LNCaP clone FGC (cell line): Measurements from ENCODE around the gene WNK2.

Experiments used
- DNase-seq: peaks from one replicate; pipeline ENCODE4 v3.0.0-alpha.2; 2011; ENCODE audit warnings: low read depth
- H3K4me3 ChIP-seq: 2 replicates; pipeline ENCODE4 v1.5.1; 2011; ENCODE audit warnings: mild to moderate bottlenecking, low read depth, low read length, control low read depth
- TF ChIP-seq, protein P1 (sequence below): IDR thresholded peaks from 2 replicates; pipeline ENCODE4 v1.5.1; 2012; ENCODE audit warnings: mild to moderate bottlenecking; ENCODE audit not compliant: control insufficient read depth, insufficient read depth; ENCODE audit errors: extremely low read depth

Gene WNK2

DNA sequence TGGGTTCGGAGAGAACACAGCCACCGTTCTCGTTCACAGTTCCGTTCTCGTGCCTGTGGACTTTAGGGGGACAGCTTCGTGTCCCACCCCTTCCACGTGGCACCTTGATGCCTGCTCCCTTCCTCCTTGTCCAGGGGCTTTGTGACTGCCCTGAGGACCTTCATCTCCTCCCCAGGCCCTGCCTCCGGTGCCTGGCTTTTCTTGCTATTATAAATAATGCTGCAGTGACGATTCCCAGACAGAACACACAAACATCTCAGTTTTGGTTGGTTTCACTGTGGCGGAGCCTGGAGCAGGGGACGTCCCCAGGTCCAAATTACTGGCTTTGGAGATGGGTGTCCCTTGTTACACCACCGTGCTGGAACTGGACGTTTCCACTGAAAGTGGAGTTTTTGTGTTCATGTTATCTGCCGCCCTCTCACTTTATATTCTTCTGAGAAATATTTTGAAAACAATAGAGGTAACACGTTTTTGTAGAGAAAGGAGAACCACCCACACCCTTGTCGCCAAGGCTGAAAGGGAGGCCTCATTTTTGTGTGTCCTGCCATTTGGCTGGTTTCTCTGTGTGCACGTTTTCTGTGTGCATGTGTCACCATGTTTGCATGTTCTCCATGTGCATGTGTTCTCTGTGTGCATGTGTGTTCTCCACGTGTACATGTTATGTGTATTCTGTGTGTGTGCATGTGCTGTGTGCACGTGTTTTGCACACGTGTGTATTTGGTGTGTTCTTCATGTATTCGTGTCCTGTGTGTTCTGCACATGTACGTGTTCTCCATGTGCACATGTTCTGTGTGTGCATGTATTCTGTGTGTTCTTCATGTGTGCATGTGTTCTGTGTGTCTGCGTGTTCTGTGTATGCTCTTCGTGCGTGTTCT is 24.2 kb downstream of the WNK2 start:
- no peak overlapping the region for H3K4me3 ChIP-seq
- TF ChIP-seq, protein P1, sequence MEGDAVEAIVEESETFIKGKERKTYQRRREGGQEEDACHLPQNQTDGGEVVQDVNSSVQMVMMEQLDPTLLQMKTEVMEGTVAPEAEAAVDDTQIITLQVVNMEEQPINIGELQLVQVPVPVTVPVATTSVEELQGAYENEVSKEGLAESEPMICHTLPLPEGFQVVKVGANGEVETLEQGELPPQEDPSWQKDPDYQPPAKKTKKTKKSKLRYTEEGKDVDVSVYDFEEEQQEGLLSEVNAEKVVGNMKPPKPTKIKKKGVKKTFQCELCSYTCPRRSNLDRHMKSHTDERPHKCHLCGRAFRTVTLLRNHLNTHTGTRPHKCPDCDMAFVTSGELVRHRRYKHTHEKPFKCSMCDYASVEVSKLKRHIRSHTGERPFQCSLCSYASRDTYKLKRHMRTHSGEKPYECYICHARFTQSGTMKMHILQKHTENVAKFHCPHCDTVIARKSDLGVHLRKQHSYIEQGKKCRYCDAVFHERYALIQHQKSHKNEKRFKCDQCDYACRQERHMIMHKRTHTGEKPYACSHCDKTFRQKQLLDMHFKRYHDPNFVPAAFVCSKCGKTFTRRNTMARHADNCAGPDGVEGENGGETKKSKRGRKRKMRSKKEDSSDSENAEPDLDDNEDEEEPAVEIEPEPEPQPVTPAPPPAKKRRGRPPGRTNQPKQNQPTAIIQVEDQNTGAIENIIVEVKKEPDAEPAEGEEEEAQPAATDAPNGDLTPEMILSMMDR: no peak
- no peak for DNase-seq

DNA sequence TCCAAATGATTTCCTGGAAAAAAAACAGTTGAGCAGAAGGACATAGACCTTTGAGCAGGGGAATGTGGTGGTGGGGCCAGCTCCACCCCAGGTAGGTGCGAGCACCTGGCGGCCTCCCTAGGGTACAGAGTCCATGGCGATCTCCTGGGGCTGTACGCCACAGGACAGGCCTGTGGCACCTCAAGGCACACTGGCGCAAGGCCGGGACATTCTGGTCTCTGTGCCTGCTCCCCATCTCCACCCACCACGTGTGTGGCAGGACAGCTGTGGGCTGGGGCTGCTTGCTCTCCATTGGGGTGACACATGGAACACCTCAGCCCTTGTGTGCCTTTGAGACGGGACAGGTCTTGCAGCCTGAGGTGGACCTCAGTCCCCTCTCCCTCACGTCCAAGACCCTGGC is 25.2 kb downstream of the WNK2 start:
- no peak overlapping the region for H3K4me3 ChIP-seq
- TF ChIP-seq, protein P1: no peak
- DNase-seq: no peak

DNA sequence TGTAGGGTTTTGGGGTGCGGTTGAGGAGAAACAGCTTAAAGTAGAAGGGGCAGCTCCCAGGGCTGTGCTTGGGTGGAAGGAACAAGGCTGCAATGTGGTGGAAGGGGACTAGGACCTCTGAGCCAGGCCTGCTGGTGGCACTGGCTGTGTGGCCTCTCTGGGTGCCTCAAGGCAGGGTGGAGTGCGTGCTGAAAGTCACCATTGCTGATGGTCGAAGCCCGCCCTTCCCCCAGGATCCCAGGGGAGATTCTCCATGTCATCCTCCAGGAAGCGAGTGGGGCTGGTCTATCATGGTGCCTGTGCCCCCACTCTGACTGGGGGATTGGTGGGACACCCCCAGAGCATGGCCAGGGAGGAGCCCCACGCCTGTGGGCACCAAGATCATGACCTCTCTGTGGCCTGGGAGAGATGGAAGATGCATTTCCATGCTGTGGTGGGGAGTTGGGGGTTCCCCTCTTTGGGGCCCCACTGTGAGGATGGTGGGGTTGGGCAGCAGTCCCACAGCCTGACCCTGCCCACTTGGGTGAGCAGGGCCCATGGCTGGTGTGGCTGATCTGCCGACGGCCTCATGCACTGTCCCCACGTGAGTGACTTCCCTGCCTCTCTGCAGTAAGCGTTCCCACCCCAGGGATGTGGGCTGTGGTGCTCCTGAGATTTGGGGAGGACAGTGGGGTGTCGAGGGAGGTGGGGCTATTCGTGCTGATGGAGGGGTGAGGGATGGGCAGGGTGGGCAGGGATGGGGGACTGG is 25.8 kb downstream of the WNK2 start:
- H3K4me3 ChIP-seq: no peak overlapping the region
- TF ChIP-seq, protein P1: no peak

DNA sequence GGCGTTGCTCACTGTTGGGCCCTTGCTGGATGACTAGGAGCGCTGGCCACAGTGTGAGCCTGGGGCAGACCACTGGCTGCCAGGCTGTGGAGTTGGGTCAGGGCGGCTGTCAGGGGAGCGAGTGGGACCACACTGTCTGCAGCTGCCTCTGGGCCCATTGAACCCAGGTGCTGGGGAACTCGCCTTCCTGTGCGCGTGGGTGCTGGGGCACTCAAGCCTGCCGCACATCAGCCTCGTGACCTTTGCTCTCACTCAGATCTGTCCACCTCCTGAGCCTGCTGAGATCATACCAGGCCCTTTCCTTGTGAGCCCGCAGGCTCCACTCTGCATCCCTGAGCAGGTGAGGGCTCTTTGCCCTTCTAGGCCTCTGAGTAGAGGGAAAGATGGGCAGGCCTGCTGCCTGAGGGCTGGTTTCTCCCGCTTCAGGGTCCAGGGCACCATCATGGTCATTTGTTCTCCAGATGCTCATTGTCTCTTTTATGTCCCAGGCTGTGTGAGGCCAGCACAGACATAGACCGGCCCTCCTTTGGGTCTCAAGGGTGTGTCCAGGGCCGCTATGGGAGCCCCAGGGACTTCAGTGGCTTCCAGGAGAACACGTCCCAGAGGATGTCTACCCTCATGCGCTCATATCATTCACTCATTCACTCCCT is 26.5 kb downstream of the WNK2 start:
- DNase-seq: no peak
- H3K4me3 ChIP-seq: no peak overlapping the region
- TF ChIP-seq, protein P1: no peak

More for the DNA sequence above, 25.8 kb downstream of the WNK2 start:
- no peak for DNase-seq

DNA sequence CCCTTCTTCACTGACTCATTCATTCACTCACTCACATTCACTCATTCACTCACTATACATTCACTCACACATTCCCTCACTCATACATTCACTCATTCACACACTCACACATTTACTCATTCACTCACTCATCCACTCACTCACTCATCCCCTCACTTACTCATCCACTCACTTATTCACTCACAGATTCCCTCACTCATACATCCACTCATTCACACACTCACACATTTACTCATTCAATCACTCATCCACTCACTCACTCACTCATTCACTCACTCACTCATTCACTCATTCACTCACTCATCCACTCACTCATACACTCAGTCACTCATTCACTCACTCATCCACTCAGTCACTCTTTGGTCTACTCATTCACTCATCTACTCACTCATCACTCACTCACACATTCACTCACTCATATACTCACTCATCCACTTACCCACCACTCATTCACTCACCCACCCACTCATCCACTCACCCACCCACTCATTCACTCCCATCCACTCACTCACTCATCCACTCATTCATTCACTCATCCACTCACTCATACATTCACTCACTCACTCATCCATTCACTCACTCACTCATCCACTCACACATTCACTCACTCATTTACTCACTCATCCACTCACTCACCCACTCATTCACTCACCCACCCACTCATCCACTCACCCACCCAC is 27.2 kb downstream of the WNK2 start:
- no peak overlapping the region for H3K4me3 ChIP-seq
- TF ChIP-seq, protein P1: no peak
- DNase-seq: no peak

DNA sequence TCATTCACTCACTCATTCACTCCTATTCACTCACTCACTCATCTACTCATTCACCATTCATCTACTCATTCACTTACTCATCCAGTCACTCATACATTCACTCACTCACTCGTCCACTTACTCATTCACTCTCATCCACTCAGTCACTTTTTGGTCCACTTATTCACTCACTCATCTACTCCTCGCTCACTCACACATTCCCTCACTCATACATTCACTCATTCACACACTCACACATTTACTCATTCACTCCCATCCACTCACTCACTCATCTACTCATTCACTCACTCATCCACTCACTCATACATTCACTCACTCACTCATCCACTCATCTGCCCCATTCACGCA is 27.7 kb downstream of the WNK2 start:
- DNase-seq: no peak
- H3K4me3 ChIP-seq: no peak overlapping the region
- TF ChIP-seq, protein P1: no peak
